ENCODE measurements around the gene SLC22A6. TPM values are rescaled to one million over a fixed set of nuclear protein-coding genes. Genes with fewer than 3 reads are reported as not detected.

Gene SLC22A6, protein sequence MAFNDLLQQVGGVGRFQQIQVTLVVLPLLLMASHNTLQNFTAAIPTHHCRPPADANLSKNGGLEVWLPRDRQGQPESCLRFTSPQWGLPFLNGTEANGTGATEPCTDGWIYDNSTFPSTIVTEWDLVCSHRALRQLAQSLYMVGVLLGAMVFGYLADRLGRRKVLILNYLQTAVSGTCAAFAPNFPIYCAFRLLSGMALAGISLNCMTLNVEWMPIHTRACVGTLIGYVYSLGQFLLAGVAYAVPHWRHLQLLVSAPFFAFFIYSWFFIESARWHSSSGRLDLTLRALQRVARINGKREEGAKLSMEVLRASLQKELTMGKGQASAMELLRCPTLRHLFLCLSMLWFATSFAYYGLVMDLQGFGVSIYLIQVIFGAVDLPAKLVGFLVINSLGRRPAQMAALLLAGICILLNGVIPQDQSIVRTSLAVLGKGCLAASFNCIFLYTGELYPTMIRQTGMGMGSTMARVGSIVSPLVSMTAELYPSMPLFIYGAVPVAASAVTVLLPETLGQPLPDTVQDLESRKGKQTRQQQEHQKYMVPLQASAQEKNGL
- not detected for polyA plus RNA-seq

DNA sequence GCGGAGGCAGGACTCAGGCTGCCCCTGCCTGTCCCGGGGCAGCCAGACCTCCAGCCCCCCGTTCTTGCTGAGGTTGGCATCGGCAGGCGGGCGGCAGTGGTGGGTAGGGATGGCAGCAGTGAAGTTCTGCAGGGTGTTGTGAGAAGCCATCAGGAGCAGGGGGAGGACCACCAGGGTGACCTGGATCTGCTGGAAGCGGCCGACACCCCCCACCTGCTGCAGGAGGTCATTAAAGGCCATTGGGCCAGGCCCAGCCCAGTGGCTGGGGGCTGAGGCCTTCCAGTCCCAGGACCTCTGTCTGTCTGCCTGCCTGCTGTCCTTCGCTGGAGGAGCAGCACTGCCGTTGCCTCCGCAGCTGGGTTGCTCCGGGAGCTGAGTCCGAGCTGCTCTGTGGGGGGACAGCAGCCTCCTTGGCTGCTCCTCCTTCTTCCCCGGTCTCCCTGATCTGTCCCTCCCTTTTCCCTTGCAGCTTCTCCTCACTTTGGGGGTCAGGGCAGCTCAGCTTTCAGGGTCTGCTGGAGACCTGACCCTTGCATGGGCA lies at the start of gene SLC22A6:
TSS of gene SLC22A6 (minus strand) at position 517 of the 541 bp plus-strand sequence. CDS start at position 240, 277 bp downstream.
- 72 to 78% methylated on average over 10 to 14 of the region's 14 CpGs for WGBS, 2 donors

DNA sequence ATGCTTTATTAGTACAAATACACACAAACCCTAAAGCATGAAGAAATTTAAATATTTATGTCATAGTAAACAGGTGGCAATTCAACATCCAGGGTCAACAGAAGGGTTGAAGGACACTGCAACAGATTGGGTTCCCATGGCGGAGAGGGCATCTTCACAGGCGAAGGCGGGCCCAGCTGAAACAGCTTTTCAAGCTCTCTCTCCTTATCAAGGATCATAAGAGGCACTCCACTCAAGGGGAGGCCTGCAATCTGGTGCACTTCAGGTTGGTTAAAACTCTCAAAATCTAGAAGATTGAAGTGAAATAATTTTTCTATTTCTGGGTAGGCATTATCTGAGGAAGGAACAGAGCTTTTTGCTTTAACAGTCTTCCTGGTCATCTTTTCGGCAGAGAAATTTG lies 47.7 kb upstream of the SLC22A6 start:
- Histone ChIP-seq H3K9me3 (ENCODE audit: control insufficient read depth in 2 of 2, insufficient read depth in 1 of 2, low read depth in 1 of 2, low read length in 1 of 2) (no peaks in the 10 kb centered on the region), H3K27ac (ENCODE audit: low read depth in 2 of 2, low read length in 1 of 2) (no peak overlapping the region), H3K4me3 (ENCODE audit: low read depth in 1 of 2, low read length in 2 of 2) (no peak overlapping the region), H3K27me3 (ENCODE audit: control insufficient read depth in 1 of 2, insufficient read depth in 2 of 2, low read length in 2 of 2) (no peaks in the 10 kb centered on the region), H3K4me1 (ENCODE audit: control insufficient read depth in 2 of 2, insufficient read depth in 2 of 2, low read length in 1 of 2) (no peaks in the 10 kb centered on the region), H3K36me3 (ENCODE audit: control insufficient read depth in 2 of 2, insufficient read depth in 2 of 2, low read length in 1 of 2) (no peaks in the 10 kb centered on the region)
- WGBS, 2 donors, result 97% methylated on average over 4 of the region's 4 CpGs

More for the DNA sequence above, at the start of gene SLC22A6:
- H3K4me1 ChIP-seq (ENCODE audit: control insufficient read depth in 2 of 2, insufficient read depth in 2 of 2, low read length in 1 of 2), result peaks cover 0 to 3% of the 10 kb centered on the region in 2 donors
- no peaks in the 10 kb centered on the region for H3K36me3 ChIP-seq (ENCODE audit: control insufficient read depth in 2 of 2, insufficient read depth in 2 of 2, low read length in 1 of 2)
- no peak within 1 kb of the TSS for H3K27ac ChIP-seq (ENCODE audit: low read depth in 2 of 2, low read length in 1 of 2)
- no peak within 1 kb of the TSS for H3K4me3 ChIP-seq (ENCODE audit: low read depth in 1 of 2, low read length in 2 of 2)
- H3K27me3 ChIP-seq (ENCODE audit: control insufficient read depth in 1 of 2, insufficient read depth in 2 of 2, low read length in 2 of 2), result peaks cover 0 to 4% of the 10 kb centered on the region in 2 donors
- H3K9me3 ChIP-seq (ENCODE audit: control insufficient read depth in 2 of 2, insufficient read depth in 1 of 2, low read depth in 1 of 2, low read length in 1 of 2), result peaks cover 0 to 4% of the 10 kb centered on the region in 2 donors

DNA sequence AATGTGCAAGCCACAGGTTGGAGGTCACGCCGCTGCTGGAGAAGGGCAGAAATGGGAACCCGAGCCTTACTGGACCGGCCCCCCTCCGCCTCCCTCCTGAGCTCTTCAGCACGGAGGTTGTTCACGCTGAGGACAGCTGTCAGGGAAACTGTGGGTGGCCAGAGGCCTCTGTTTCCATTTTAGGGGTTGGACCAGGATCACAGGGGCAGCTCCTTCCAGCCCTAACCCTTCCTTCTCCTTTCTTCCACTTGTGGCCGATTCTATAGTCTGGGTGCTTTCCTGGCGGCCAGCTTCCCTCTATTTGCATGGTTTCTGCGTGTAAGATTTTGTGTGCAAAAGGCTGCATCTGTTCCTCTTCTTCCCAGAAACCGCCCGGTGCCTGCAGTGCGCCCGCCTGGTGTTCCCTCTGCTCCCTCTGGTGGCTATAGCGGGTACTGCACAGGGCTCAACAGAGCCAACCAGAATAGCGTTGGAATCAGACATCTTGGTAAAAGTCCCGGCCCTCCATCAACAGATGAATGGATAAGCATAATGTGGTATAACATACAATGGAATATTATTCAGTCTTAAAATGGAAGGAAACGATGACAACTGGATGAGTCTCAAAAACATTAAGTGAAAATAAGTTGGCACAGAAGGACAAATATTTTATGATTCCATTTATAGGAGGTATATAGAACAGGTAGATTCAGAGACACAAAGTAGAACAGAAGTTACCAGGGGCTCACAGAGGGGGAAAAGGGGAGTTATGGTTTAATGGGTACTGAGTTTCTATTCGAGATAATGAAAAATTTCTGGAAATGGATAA lies 39.3 kb upstream of the SLC22A6 start:
- Histone ChIP-seq H3K4me3 (ENCODE audit: low read depth in 1 of 2, low read length in 2 of 2) (no peak overlapping the region), H3K9me3 (ENCODE audit: control insufficient read depth in 2 of 2, insufficient read depth in 1 of 2, low read depth in 1 of 2, low read length in 1 of 2) (no peaks in the 10 kb centered on the region)
- 13 to 17% methylated on average over 19 of the region's 19 CpGs for WGBS, 2 donors

DNA sequence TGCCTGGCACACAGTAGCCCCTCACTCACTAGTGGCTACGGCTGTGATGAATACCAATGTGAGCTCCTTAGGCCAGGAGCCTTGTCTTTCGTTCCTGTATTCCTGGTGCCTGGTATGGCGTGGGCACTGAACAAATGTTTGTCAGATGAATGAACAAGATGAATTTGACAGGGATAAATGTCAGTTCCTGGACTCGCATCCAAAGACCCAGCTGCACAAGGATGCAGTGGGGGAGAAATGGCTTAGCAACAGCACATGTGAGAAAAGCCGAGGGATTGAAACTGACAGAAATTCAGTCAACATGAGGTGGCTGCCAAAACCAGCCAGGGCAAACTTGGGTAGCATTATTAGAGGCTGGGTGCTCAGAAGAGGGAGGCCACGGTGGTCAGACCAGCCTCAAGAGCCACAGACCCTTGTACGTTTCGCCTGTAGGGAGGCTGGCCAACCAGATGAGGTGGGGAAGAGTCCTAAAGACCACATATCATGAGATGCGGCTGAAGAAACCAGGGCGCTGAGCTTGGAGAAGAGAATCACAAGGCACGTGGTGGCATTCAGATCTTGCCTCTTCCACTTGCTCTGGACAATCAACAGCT lies 38.6 kb upstream of the SLC22A6 start:
- no peak overlapping the region for H3K4me3 ChIP-seq (ENCODE audit: low read depth in 1 of 2, low read length in 2 of 2)
- H3K27ac ChIP-seq (ENCODE audit: low read depth in 2 of 2, low read length in 1 of 2), result no peak overlapping the region
- 83% methylated on average over 11 of the region's 11 CpGs for WGBS, 2 donors

More for the DNA sequence above, 39.3 kb upstream of the SLC22A6 start:
- peaks cover 2 to 3% of the 10 kb centered on the region in 2 donors for H3K4me1 ChIP-seq (ENCODE audit: control insufficient read depth in 2 of 2, insufficient read depth in 2 of 2, low read length in 1 of 2)
- H3K27me3 ChIP-seq (ENCODE audit: control insufficient read depth in 1 of 2, insufficient read depth in 2 of 2, low read length in 2 of 2), result no peaks in the 10 kb centered on the region
- H3K27ac ChIP-seq (ENCODE audit: low read depth in 2 of 2, low read length in 1 of 2), result peak overlapping the region in 1 of 2 donors; percentile 26
- H3K36me3 ChIP-seq (ENCODE audit: control insufficient read depth in 2 of 2, insufficient read depth in 2 of 2, low read length in 1 of 2), result no peaks in the 10 kb centered on the region

DNA sequence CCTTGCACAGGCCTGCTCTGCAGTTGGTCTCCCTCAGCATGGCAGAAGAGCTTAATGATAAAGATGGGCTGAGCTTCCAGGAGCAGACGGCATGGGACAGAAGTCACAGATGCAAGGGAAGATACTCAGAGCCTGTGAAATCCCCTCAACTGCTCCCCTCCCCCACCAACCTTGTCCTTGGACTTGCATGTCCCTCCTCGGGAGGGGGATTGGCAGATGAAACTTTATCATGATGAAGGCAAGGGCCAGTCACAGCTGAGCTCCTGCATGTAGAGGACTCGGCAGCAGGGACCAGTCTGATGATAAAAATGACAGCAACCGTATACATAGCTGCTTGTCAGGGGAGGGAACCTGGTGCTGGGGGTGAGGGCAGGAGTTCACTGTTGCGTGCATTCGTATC lies 37.7 kb upstream of the SLC22A6 start:
- Histone ChIP-seq H3K27me3 (ENCODE audit: control insufficient read depth in 1 of 2, insufficient read depth in 2 of 2, low read length in 2 of 2) (no peaks in the 10 kb centered on the region), H3K27ac (ENCODE audit: low read depth in 2 of 2, low read length in 1 of 2) (no peak overlapping the region), H3K36me3 (ENCODE audit: control insufficient read depth in 2 of 2, insufficient read depth in 2 of 2, low read length in 1 of 2) (no peaks in the 10 kb centered on the region), H3K4me3 (ENCODE audit: low read depth in 1 of 2, low read length in 2 of 2) (no peak overlapping the region), H3K4me1 (ENCODE audit: control insufficient read depth in 2 of 2, insufficient read depth in 2 of 2, low read length in 1 of 2) (peaks cover 2 to 3% of the 10 kb centered on the region in 2 donors), H3K9me3 (ENCODE audit: control insufficient read depth in 2 of 2, insufficient read depth in 1 of 2, low read depth in 1 of 2, low read length in 1 of 2) (no peaks in the 10 kb centered on the region)
- 77 to 80% methylated on average over 6 of the region's 6 CpGs for WGBS, 2 donors

More for the DNA sequence above, 38.6 kb upstream of the SLC22A6 start:
- Histone ChIP-seq H3K27me3 (ENCODE audit: control insufficient read depth in 1 of 2, insufficient read depth in 2 of 2, low read length in 2 of 2) (no peaks in the 10 kb centered on the region), H3K4me1 (ENCODE audit: control insufficient read depth in 2 of 2, insufficient read depth in 2 of 2, low read length in 1 of 2) (peaks cover 2 to 3% of the 10 kb centered on the region in 2 donors), H3K36me3 (ENCODE audit: control insufficient read depth in 2 of 2, insufficient read depth in 2 of 2, low read length in 1 of 2) (no peaks in the 10 kb centered on the region), H3K9me3 (ENCODE audit: control insufficient read depth in 2 of 2, insufficient read depth in 1 of 2, low read depth in 1 of 2, low read length in 1 of 2) (no peaks in the 10 kb centered on the region)

DNA sequence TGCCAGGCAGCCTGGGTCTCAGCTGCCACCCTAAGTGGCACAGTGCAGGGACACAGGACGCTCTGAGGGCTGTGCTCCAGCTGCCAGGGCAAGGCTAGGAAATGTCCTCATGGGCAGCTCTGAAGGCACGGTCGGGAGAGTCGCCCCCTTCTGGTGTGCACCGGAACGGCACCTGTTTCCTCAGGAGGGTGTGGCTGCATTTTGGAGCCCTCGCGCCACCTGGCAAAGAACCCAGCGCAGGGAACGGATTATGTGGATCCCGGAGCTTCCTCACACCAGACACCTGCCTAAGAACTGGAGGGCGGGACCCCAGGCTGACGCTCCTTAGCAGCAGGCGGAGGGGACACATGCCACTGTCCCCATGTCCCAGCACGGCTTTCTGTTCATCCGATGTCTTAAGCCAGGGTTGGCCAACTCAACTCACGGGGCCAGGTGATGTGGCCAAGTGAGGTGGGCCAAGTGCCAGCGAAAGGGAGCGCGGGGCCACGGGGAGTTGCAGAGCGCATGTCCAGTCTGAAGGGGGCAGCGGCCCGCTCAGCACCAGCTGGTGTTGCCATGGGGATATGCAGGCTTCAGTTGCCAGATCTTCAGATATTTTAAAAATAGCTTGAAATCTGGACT lies 36.0 kb upstream of the SLC22A6 start:
- WGBS, 2 donors, result 44 to 45% methylated on average over 24 of the region's 24 CpGs

DNA sequence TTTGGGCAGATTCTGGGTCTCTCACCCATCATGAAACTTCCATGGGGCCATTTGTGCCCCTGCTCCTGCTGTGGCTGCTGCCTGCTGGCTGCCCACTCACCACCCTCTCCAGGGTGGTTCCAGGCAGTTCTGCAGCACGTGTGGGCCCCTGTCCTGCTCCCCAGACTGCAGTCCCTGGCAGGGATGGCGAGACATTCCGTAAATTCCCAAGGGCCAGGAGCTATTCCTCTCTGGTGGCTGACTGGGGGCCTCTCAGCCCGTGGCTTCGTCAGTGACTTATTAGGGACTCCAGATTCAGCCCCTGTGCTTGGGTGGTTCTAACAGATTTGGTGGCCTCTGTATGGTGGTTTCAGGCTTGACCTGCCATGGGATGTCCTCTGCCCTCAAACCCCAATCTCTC lies 34.7 kb upstream of the SLC22A6 start:
- 79 to 81% methylated on average over 5 of the region's 5 CpGs for WGBS, 2 donors
- H3K9me3 ChIP-seq (ENCODE audit: control insufficient read depth in 2 of 2, insufficient read depth in 1 of 2, low read depth in 1 of 2, low read length in 1 of 2), result no peaks in the 10 kb centered on the region
- no peaks in the 10 kb centered on the region for H3K36me3 ChIP-seq (ENCODE audit: control insufficient read depth in 2 of 2, insufficient read depth in 2 of 2, low read length in 1 of 2)
- peaks cover 2 to 9% of the 10 kb centered on the region in 2 donors for H3K4me1 ChIP-seq (ENCODE audit: control insufficient read depth in 2 of 2, insufficient read depth in 2 of 2, low read length in 1 of 2)
- H3K27ac ChIP-seq (ENCODE audit: low read depth in 2 of 2, low read length in 1 of 2), result no peak overlapping the region
- no peak overlapping the region for H3K4me3 ChIP-seq (ENCODE audit: low read depth in 1 of 2, low read length in 2 of 2)
- no peaks in the 10 kb centered on the region for H3K27me3 ChIP-seq (ENCODE audit: control insufficient read depth in 1 of 2, insufficient read depth in 2 of 2, low read length in 2 of 2)

More for the DNA sequence above, 36.0 kb upstream of the SLC22A6 start:
- H3K27ac ChIP-seq (ENCODE audit: low read depth in 2 of 2, low read length in 1 of 2), result no peak overlapping the region
- H3K4me3 ChIP-seq (ENCODE audit: low read depth in 1 of 2, low read length in 2 of 2), result no peak overlapping the region
- H3K27me3 ChIP-seq (ENCODE audit: control insufficient read depth in 1 of 2, insufficient read depth in 2 of 2, low read length in 2 of 2), result no peaks in the 10 kb centered on the region
- H3K9me3 ChIP-seq (ENCODE audit: control insufficient read depth in 2 of 2, insufficient read depth in 1 of 2, low read depth in 1 of 2, low read length in 1 of 2), result no peaks in the 10 kb centered on the region
- no peaks in the 10 kb centered on the region for H3K36me3 ChIP-seq (ENCODE audit: control insufficient read depth in 2 of 2, insufficient read depth in 2 of 2, low read length in 1 of 2)
- peaks cover 2 to 8% of the 10 kb centered on the region in 2 donors for H3K4me1 ChIP-seq (ENCODE audit: control insufficient read depth in 2 of 2, insufficient read depth in 2 of 2, low read length in 1 of 2)

DNA sequence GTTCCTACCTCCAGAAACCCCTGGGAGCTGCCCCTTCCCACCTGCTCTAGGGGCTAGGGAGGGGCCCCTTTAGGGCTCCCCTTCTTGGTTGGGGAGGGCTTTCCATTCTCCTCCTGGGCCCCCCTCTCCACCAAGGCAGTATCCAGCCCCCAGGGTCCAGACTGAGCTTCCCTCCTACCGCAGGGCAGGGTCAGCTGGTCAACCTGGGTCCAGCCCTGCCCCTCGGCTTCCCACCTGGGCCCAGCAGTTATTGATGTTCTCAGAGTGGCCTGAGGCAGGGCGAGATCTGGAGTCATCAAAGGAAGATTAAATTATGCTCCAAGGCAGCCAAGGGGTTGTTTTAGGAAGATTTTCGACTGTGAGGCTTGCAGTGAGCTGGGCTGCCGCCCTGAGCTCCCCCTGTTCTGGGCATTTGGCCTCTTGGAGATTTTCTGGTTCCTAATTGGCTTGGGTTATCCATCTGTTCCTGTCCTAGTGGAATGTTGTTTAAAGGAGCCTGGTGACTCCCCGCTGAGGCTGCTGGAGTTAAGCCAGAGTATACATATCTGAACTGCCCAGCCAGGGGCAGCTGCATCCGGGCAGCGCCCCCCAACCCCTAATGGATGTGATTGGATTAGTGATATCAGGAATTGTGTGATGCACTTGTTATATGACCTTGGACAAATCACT lies 32.7 kb upstream of the SLC22A6 start:
- H3K27me3 ChIP-seq (ENCODE audit: control insufficient read depth in 1 of 2, insufficient read depth in 2 of 2, low read length in 2 of 2), result no peaks in the 10 kb centered on the region
- WGBS, 2 donors, result 25 to 28% methylated on average over 8 of the region's 8 CpGs
- no peaks in the 10 kb centered on the region for H3K9me3 ChIP-seq (ENCODE audit: control insufficient read depth in 2 of 2, insufficient read depth in 1 of 2, low read depth in 1 of 2, low read length in 1 of 2)
- peaks cover 2 to 6% of the 10 kb centered on the region in 2 donors for H3K4me1 ChIP-seq (ENCODE audit: control insufficient read depth in 2 of 2, insufficient read depth in 2 of 2, low read length in 1 of 2)
- H3K36me3 ChIP-seq (ENCODE audit: control insufficient read depth in 2 of 2, insufficient read depth in 2 of 2, low read length in 1 of 2), result no peaks in the 10 kb centered on the region
- H3K4me3 ChIP-seq (ENCODE audit: low read depth in 1 of 2, low read length in 2 of 2), result no peak overlapping the region
- H3K27ac ChIP-seq (ENCODE audit: low read depth in 2 of 2, low read length in 1 of 2), result no peak overlapping the region
